Psoas muscle (tissue), 8 donors: ENCODE data around the gene ENTPD2. TPM values are rescaled to one million over a fixed set of nuclear protein-coding genes. Genes with fewer than 3 reads are reported as not detected.

ENCODE experiments used
- ATAC-seq, 4 donors: fragments of 200-7000 bp; cut with Tn5 transposase; one replicate each; pipeline ENCODE4 v1.9.1; 2020; ENCODE audit warnings: moderate library complexity in 3 of 4, mild to moderate bottlenecking in 2 of 4
- DNase-seq, 2 donors: peaks; one replicate each; pipeline ENCODE4 v3.0.0-alpha.2; 2020
- H3K27ac ChIP-seq: fragments of 200-600 bp; one replicate; pipeline ENCODE4 v1.8.0; 2022
- H3K27me3 ChIP-seq, 3 donors: fragments of 200-600 bp in 1 of 3; one replicate each; pipeline versions ENCODE4 v1.6.1 to v1.8.0; 2013 to 2022; ENCODE audit warnings: low read length in 2 of 3, mild to moderate bottlenecking in 2 of 3, moderate library complexity in 1 of 3; ENCODE audit not compliant: insufficient read depth in 3 of 3
- H3K36me3 ChIP-seq, 2 donors: fragments of 200-600 bp in 1 of 2; one replicate each; pipeline versions ENCODE4 v1.6.1 to v1.8.0; 2013 to 2022; ENCODE audit warnings: low read depth in 1 of 2, mild to moderate bottlenecking in 1 of 2, moderate library complexity in 1 of 2; ENCODE audit not compliant: insufficient read depth in 1 of 2
- H3K4me1 ChIP-seq: fragments of 200-600 bp; one replicate; pipeline ENCODE4 v1.8.0; 2022
- H3K4me3 ChIP-seq: fragments of 200-600 bp; one replicate; pipeline ENCODE4 v1.8.0; 2022; ENCODE audit warnings: mild to moderate bottlenecking
- H3K9me3 ChIP-seq: fragments of 200-600 bp; one replicate; pipeline ENCODE4 v1.8.0; 2022
- WGBS, 3 donors: extraction: QIAGEN DNeasy Blood & Tissue Kit; methylation state at CpG; one replicate each; pipeline versions ENCODE4 v1.1.6 to v1.1.7; 2013; 5-methylcytosine and 5-hydroxymethylcytosine counted together
- intact Hi-C, 2 donors: fragments of 100-400 bp; cut with DNase I; formaldehyde crosslinking; loops; one replicate each; pipeline versions ENCODE4 v1.11.0 to v1.14.2; 2022
- polyA plus RNA-seq, 3 donors: library from polyadenylated mRNA; stranded (reverse); fragments of 200-250 nt; gene quantifications; one replicate each; pipeline ENCODE4 v1.2.3, GENCODE V29; 2013
- total RNA-seq, 4 donors: library from RNA; stranded (reverse); fragmentation: NEBNext Ultra II Directional in 2 of 4; extraction: Animal tissue kit (Norgen Biotek cat#: 25700) in 2 of 4; gene quantifications; one replicate each; pipeline versions ENCODE4 v1.2.1 to v1.2.4, GENCODE V29; 2021 to 2023
- TF ChIP-seq, protein P1 (sequence below): fragments of 200-600 bp; IDR thresholded peaks from one replicate; pipeline ENCODE4 v1.8.0; 2022; ENCODE audit warnings: antibody characterized with exemption
- donor health status: healthy with polysubstance abuse.
- donor health status: DM: no; HTN: no; CAD: no; lungs with moderate emphysema.
- donor health status: Bipolar disorder and iron deficiency.
- donor health status: healthy.
- donor health status: DM: yes; HTN: yes; CAD: no.
- donor health status: DM: no; HTN: no; CAD: no.
- donor health status: DM: no; HTN: no; CAD: no.
- donor health status: DM: yes; HTN: yes; CAD: no.

ENTPD2 gene
- total and polyA plus RNA-seq, 7 donors = 0.17 to 1.4 (median 0.59) TPM

DNA sequence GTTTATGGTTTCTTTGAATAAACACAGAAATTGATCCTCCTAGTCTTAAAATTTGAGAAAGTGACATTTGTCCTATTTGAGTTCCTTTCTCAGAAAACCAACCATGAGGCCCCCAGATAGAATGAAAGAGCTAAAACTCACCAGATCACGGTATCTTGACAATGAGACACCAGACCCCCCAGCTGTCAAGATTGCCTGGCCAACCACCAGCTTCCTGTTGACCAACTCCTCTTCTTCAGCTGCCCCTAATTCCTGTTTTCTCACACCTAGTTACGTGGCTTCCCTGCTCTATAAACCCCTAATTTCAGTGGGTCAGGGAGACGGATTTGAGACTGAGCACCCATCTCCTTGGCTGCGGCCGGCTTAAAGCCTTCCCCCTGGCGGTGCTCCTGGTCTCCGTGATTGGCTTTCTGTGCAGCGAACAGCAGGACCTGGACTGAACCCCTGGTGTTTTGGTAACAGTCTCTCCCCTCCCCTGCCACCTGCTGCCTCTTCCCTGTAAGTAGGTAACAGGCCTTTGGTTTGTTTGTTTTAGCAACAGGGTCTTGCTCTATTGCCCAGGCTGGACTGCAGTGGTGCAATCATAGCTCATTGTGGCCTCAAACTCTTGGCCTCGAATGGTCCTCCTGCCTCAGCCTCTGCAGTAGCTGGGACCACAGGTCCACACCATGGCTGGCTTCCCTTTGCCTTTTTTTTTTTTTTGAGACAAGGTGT lies 4.8 kb upstream of the ENTPD2 start:
- Histone ChIP-seq H3K4me3 (no peak overlapping the region), H3K27me3 (peaks cover 0 to 33% (median 10%) of the 10 kb centered on the region in 3 donors), H3K4me1 (peaks cover under 1% of the 10 kb centered on the region), H3K36me3 (no peaks in the 10 kb centered on the region), H3K9me3 (no peaks in the 10 kb centered on the region), H3K27ac (no peak overlapping the region)
- ATAC-seq = no peak
- WGBS, 3 donors = 66 to 77% (median 67%) methylated on average over 9 of the region's 9 CpGs
- intact Hi-C loops = no loop called here
- DNase-seq = no peak
- TF ChIP-seq, protein P1, sequence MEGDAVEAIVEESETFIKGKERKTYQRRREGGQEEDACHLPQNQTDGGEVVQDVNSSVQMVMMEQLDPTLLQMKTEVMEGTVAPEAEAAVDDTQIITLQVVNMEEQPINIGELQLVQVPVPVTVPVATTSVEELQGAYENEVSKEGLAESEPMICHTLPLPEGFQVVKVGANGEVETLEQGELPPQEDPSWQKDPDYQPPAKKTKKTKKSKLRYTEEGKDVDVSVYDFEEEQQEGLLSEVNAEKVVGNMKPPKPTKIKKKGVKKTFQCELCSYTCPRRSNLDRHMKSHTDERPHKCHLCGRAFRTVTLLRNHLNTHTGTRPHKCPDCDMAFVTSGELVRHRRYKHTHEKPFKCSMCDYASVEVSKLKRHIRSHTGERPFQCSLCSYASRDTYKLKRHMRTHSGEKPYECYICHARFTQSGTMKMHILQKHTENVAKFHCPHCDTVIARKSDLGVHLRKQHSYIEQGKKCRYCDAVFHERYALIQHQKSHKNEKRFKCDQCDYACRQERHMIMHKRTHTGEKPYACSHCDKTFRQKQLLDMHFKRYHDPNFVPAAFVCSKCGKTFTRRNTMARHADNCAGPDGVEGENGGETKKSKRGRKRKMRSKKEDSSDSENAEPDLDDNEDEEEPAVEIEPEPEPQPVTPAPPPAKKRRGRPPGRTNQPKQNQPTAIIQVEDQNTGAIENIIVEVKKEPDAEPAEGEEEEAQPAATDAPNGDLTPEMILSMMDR = no peak

DNA sequence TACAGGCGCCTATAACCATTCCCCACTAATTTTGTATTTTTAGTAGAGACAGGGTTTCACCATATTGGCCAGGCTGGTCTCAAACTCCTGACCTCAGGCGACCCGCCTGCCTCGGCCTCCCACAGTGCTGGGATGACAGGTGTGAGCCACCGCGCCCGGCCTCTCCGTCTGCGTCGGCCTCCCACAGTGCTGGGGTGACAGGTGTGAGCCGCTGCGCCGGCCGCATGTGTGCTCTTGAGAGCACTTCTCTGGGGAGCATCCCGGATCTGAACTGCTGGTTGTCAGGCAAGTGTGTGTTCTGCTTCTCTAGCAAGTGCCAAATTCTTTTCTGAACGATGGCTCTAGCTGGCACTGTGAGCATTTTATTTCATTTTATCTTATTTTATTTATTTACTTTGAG lies 3.7 kb upstream of the ENTPD2 start:
- DNase-seq = no peak

DNA sequence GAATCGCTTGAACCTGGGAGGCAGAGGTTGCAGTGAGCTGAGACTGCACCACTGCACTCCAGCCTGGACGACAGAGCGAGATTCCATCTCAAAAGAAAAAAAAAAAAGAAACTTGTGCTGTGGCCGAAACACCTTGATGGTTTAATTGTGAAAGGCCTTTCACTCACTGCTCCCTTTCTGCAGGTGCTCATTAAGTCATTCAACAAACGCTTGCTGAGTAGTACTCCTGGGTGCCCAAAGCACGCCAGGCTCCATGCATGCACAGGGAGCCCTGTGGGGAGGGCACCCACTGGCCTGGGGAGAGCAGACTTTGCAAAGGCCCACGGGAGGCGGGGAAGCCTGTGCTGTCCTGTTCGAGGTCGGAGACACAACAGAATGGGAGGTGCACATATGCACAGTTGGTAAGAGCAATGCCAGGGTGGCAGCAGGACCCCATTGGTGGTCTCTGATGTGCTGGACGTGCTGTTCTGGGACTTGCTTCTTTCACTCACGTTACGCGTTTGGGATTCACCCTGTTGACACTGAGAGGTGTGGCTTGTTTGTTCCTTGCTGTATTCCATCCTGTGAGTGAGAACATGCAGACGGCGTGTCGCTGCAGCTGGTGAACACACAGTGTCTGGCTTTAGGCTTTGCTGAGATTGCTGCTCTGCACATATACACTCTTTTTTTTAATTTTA lies 3.0 kb upstream of the ENTPD2 start:
- H3K4me1 ChIP-seq = peaks cover 9% of the 10 kb centered on the region
- ATAC-seq = no peak
- no peaks in the 10 kb centered on the region for H3K36me3 ChIP-seq
- H3K4me3 ChIP-seq = no peak overlapping the region
- WGBS, 3 donors = 52 to 65% (median 53%) methylated on average over 17 of the region's 17 CpGs
- no peaks in the 10 kb centered on the region for H3K9me3 ChIP-seq
- TF ChIP-seq, protein P1 = no peak
- peaks cover 0 to 48% (median 24%) of the 10 kb centered on the region in 3 donors for H3K27me3 ChIP-seq
- intact Hi-C loops = no loop called here
- DNase-seq = no peak
- no peak overlapping the region for H3K27ac ChIP-seq

More for the DNA sequence above, 3.7 kb upstream of the ENTPD2 start:
- TF ChIP-seq, protein P1 = no peak
- 22 to 43% (median 24%) methylated on average over 16 of the region's 16 CpGs for WGBS, 3 donors
- no peak for ATAC-seq
- H3K4me1 ChIP-seq = peaks cover 9% of the 10 kb centered on the region
- intact Hi-C loops = no loop called here
- no peak overlapping the region for H3K4me3 ChIP-seq
- H3K27me3 ChIP-seq = peaks cover 0 to 43% (median 19%) of the 10 kb centered on the region in 3 donors
- no peak overlapping the region for H3K27ac ChIP-seq
- no peaks in the 10 kb centered on the region for H3K9me3 ChIP-seq
- no peaks in the 10 kb centered on the region for H3K36me3 ChIP-seq

DNA sequence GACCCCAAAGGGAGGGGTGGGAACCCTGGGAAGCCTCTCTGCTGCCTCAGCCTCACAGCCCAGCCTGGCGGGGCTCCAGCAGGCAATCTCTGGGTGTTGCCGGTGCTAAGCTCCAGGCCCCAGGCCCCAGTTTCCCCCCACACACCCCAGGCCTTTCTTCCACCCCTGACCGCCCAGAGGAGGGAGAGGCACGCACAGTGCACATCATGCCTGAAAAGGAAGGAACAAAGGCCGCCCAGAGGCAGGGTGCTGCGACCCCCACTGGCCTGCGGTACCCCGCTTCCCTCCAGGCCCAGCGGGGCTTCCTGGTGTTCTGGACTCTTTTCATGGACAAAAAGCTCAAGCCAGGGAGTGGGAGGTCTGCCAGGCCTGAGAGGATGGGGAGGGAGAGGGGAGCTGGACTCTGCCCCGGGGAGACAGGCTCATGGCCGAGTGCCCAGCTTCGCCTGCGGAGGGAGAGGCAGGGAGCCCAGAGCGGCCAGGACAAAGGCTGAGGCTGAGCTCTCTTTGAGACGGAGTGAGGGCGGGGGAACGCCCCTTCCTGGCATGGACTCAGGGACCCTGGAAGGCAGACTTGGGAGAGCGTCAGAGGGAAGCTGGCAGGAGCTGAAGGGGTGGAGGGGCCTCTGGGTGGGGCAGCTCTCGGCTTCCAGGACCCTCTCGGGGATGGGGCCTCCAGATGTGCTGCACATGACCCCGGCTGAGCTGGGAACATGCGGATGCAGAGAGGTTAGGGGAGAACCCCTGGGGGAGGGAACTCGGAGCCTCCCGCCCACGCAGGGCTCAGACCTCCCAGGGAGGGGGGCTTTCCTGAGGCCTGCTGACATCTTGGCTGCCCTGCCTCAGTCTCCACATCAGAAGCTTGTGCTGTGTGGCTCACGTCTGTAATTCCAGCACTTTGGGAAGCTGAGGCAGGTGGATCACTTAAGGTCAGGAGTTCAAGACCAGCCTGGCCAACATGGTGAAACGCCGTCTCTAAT lies 1.8 kb upstream of the ENTPD2 start:
- peak; percentile 55 to 71 (median 61) for ATAC-seq
- H3K27me3 ChIP-seq = peaks cover 0 to 55% (median 27%) of the 10 kb centered on the region in 3 donors
- no peaks in the 10 kb centered on the region for H3K36me3 ChIP-seq
- H3K4me1 ChIP-seq = peaks cover 9% of the 10 kb centered on the region
- intact Hi-C loops = no loop called here
- H3K27ac ChIP-seq = no peak overlapping the region
- TF ChIP-seq, protein P1 = no peak
- WGBS, 3 donors = 12 to 22% (median 17%) methylated on average over 28 of the region's 28 CpGs
- peak; percentile 79 to 90 for DNase-seq
- H3K4me3 ChIP-seq = no peak overlapping the region
- no peaks in the 10 kb centered on the region for H3K9me3 ChIP-seq
